NCI-H1105 treated with DMSO at 0.1 percent for 48 hours (cell line): ENCODE measurements around the gene NUMB.
A peak's percentile ranks its signal among the peaks of the same experiment; 100 is the strongest.
"Not testable (repeated sequence)": the region's sequence is repeated elsewhere in the genome, so short reads cannot be mapped to it uniquely, and the experiment has no call there.

Experiments
- DNase-seq: peaks from one replicate; lab custom pipeline; 2025; lab: John Stamatoyannopoulos, UW

Gene NUMB

GRCh38 chr14:73465823-73466532 lies 7.6 kb upstream of the NUMB start:
- no peak for DNase-seq

DNA sequence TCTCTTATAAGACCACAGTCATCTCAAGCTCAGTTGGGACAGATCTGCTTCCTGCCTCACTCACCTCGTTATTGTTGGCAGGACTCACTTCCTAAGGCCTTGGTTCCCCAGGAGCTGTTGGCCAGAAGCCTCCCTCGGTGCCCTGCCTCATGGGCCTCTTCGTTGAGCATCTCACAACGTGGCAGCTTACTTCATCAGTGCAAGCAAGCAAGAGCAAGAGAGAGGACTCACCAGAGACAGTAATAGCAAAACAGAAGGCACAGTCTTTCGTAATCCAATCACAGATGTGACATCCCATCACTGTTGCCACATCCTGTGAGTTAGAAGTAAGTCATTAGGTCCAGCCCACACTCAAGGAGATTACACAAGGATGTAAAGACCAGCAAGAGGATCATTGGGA lies 5.1 kb upstream of the NUMB start:
- DNase-seq: no peak

DNA sequence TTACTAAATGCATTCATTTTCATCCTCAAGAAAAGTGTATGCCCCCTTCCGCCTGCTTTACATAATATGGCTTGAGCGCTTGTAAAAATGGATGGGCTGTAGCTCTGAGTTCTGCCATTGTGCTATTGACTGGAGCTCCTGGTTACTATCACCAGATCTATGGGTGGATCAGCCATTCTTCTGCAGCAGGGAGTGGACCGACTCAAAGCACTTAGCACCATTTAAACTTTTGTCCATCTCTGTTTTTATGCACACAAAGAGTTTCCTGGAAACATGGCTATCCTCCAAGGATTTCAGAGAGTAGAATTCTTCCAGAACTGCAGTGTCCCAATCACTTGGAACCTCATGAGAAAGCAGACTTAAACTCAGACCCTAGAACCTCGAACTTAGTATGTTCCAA lies 4.5 kb upstream of the NUMB start:
- DNase-seq: no peak

- DNase-seq: peak; percentile 91
These were observed 3.8 kb upstream of the NUMB start for GRCh38 chr14:73462048-73462715.

DNA sequence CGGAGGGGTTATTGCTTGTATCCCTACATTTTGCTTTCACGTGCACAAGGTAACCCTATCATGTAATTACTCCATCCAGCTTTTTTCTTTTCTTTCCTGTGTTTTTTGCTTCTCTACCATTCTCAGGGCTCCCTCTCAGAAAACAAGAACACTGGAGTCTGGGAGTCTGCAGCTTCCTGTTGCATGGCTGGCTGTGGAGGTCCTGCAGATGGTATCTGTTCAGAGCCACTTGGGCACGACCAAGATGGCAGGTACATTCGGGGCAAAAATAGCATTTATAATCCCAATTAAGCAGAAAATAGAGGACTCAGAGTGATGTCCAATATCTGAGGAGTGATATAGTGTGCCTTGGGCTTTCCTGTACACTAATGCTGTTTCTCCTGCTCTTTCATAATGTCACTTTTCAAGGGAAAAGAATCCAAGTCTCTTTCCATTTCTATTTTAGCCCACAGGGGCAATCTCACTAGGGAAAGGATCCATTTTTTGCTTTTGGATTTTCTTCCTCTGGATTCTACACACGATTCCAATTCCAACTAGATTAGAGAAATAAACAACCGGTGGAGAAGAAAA lies 3.2 kb upstream of the NUMB start:
- DNase-seq: no peak

GRCh38 chr14:73460691-73461127 lies 2.4 kb upstream of the NUMB start:
- DNase-seq: peak; percentile 85

- DNase-seq: no peak
These were observed 1.6 kb upstream of the NUMB start for GRCh38 chr14:73459959-73460358.

DNA sequence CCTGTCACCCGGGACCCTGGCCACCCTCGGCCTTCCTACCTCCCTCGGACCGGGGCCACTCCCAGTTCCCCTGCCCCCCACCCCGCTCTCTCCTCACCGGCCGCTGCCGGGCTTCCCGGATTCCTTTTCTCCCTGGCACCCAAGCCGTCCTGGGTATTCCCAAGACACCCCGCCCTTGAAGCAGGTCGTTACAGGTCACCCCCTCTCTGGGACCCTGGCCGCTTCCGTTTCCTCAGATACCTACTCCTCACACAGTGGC lies 493 bp downstream of the NUMB start:
- no peak for DNase-seq

DNA sequence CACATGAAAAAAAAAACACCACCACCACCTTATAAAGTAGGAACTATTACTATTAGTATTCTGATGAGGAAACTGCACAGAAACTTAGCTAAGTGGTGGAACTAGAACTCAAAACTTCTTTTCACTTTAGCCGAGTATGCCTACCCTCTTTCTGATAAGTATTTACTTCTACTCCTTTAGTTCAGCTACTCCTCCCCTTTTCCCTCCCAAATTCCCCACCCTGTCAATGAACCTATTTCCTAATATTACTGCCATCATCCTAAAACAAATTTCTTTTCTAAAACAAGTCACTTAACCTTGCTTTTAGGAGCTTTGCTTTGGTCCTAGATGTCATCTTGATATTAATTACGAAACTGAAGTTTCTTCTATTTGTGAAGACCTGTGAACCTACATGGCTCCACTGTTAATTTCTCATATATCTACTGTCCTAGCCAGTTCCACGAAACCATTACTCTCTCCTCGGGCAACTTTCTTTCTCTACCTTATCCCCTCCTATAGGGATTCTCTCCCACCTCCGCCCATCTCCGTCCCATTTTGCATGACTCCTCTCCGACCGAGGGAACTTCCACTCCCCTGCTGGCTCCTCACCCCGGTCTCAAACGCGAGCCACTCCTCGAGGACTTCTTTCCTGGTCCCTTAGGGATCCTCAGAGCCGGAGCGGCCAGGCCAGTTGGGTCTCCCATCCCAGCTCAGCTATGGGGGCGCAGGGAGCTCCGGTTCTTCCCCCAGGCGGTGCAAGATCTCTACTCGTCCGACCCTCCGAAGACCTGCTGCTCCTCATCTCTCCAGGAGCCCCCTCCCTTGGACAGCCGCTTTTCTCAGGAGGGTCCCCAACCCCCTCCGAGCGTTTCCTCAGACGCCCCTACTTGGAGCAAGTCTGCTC lies 1.1 kb downstream of the NUMB start:
- DNase-seq: peak; percentile 14

DNA sequence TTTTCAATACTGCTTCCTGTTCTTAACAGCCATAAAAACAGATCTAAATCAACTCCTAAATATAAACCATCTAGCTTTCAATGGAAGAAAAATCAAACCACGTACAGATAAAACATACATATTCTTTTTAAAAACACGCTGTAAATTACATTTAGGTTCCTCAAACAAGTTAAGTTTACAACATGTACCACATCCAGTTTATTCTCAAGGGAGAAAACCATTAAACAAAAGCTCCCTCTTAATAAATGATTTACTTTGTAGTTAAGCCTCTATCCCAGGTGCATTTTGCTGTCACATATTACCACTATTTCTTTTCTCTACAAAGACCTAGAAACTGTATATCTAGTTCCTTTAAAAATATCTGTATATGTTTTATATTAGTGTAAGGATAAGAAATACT lies 3.1 kb downstream of the NUMB start:
- DNase-seq: no peak

GRCh38 chr14:73452341-73453186 lies 5.8 kb downstream of the NUMB start:
- DNase-seq: no peak

DNA sequence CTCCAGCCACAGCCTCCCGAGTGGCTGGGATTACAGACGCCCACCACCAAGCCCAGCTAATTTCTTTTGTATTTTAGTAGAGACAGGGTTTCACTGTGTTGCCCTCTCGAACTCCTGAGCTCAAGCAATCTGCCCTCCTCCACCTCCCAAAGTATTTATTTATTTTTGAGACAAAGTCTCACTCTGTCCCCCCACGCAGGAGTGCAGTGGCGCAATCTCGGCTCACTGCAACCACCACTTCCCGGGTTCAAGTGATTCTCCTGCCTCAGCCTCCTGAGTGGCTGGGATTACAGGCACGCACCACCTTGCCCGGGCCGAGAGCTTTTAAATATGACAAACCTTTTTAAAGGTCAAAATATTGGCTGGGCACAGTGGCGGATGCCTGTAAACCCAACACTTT lies 14.6 kb downstream of the NUMB start:
- DNase-seq: no peak

GRCh38 chr14:73441286-73441685 lies 17.1 kb downstream of the NUMB start:
- DNase-seq: no peak

GRCh38 chr14:73438993-73439392 lies 19.4 kb downstream of the NUMB start:
- DNase-seq: no peak

- DNase-seq: no peak
These were observed 21.1 kb downstream of the NUMB start for GRCh38 chr14:73437206-73437605.

GRCh38 chr14:73432124-73432523 lies 26.2 kb downstream of the NUMB start:
- DNase-seq: no peak

- DNase-seq: no peak
These were observed 30.0 kb downstream of the NUMB start for GRCh38 chr14:73428353-73428824.

DNA sequence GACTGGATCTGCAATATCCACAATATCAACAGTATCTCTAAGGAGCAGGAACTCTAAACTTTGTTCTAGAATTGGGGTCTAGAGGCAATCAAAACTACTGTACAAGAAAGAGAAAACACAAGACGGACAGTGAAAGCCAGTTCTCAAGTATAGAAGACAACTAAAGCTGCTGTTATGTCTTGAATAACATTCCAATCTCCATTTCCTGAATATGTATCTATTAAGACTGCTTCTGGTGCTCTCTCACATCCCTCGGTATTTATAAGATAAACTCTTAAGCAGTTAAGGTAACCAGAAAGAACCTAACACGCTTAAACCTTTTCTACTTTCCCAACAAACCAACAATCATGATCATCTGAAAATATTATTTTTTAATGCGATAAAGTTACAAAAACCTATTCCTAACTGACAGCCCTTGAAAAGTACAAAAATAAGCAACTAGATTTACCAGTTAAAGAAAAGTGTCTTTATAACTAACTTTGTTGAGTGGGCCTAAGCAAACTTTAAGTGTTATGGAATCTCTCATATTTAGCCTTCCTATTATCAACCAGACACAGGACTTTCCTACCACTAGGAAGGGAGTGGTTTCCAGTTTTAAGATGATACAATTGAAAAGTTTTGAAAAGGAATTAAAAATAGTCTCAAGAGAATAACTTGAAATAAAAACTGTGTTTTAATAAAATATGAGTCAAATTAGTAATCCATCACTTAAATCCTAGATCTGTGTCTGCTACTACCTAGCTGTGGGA lies 30.7 kb downstream of the NUMB start:
- DNase-seq: no peak

GRCh38 chr14:73426877-73427276 lies 31.5 kb downstream of the NUMB start:
- DNase-seq: no peak

DNA sequence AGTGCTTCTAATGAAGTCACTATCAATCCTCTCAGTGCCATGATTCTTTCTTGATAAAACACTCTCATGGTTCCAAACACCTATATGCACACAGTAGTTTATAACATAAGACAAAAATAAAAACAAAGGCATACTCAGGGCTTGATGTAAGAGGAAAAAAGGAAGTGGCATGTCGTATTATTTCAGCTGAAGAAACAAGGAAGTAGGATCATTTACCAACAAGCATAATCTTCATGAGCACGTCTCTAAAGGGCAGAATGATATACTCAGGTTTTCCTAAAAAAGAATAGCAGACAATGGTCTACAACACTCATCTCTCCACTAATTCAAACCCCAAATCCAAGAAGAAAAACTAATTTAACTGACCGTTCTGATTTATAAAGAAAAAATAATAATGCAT lies 33.9 kb downstream of the NUMB start:
- no peak for DNase-seq

DNA sequence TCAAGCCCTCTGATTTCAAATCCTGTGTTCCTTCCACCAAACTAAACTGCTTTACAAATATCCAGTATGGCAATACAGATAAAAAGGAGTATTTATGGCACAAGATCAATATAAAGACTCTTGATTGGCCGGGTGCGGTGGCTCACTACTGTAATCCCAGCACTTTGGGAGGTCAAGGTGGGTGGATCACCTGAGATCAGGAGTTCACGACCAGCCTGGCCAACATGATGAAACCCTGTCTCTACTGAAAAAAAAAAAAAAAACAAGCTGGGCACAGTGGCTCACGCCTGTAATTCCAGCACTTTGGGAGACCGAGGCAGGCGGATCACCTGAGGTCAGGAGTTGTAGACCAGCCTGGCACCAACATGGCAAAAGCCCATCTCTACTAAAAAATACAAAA lies 35.3 kb downstream of the NUMB start:
- DNase-seq: not testable (repeated sequence)
